T-cell (primary cell): ENCODE results near the gene C9orf152. TPM values are rescaled to one million over a fixed set of nuclear protein-coding genes. Genes with fewer than 3 reads are reported as not detected.

ENCODE experiments used
- ATAC-seq, 4 experiments: fragments of 200-7000 bp in 3 of 4; fragments of 150-1000 bp in 1 of 4; cut with Tn5 transposase; replicated peaks in 1 of 4; 1 replicate in 3 of 4; 2 replicates in 1 of 4; pipeline ENCODE4 v1.10.0; 2021; ENCODE audit warnings: moderate library complexity in 3 of 4, mild to moderate bottlenecking in 2 of 4, moderate number of reproducible peaks in 1 of 4
- CTCF ChIA-PET, 2 donors: fragments of 300-600 bp; sonication (Branson Sonifier 250); formaldehyde crosslinking; loops; one replicate each; lab custom pipeline; 2022; ENCODE audit warnings: antibody characterized with exemption in 2 of 2; lab: Charles Lee
- POLR2A ChIA-PET, 2 donors: fragments of 300-600 bp; sonication (Branson Sonifier 250); formaldehyde crosslinking; loops; one replicate each; lab custom pipeline; 2022; ENCODE audit warnings: antibody characterized with exemption in 2 of 2; lab: Charles Lee
- DNase-seq, 35 experiments: peaks; one replicate each; pipeline versions ENCODE4 v3.0.0 to v3.0.0-alpha.2; 2013 to 2023
- H3K27ac ChIP-seq: one replicate; pipeline ENCODE4 v1.5.1; 2013; ENCODE audit warnings: low read length
- H3K27me3 ChIP-seq, 2 experiments: replicated peaks in 1 of 2; 1 replicate in 1 of 2; 2 replicates in 1 of 2; pipeline versions ENCODE4 v1.6.1 to v1.7.0; 2013; ENCODE audit warnings: low read length in 1 of 2, mixed read lengths in 1 of 2; ENCODE audit not compliant: control insufficient read depth in 2 of 2, insufficient read depth in 2 of 2; ENCODE audit errors: extremely low read depth in 1 of 2
- H3K36me3 ChIP-seq, 2 donors: 1 replicate in 1 of 2; 2 replicates in 1 of 2; pipeline versions ENCODE4 v1.6.1 to v1.7.0; 2013; ENCODE audit warnings: low read length in 1 of 2; ENCODE audit not compliant: control insufficient read depth in 2 of 2, insufficient read depth in 1 of 2; ENCODE audit errors: extremely low read depth in 1 of 2
- H3K4me1 ChIP-seq, 2 experiments: 1 replicate in 1 of 2; 2 replicates in 1 of 2; pipeline versions ENCODE4 v1.6.1 to v1.7.0; 2013; ENCODE audit warnings: low read length in 2 of 2, mixed read lengths in 1 of 2; ENCODE audit not compliant: insufficient read depth in 2 of 2, control insufficient read depth in 1 of 2; ENCODE audit errors: extremely low read depth in 1 of 2
- H3K4me3 ChIP-seq, 2 donors: 1 replicate in 1 of 2; 2 replicates in 1 of 2; pipeline versions ENCODE4 v1.5.1 to v1.7.0; 2013; ENCODE audit warnings: mild to moderate bottlenecking in 2 of 2, low read length in 1 of 2, moderate library complexity in 1 of 2; ENCODE audit not compliant: control insufficient read depth in 1 of 2; ENCODE audit errors: extremely low read depth in 1 of 2
- H3K9me3 ChIP-seq: 2 replicates; pipeline ENCODE4 v1.7.0; 2013
- H3K27ac Mint-ChIP-seq, 2 donors: one replicate each; pipeline ENCODE4 v1.8.0; 2020 to 2021; ENCODE audit warnings: mild to moderate bottlenecking in 2 of 2, mixed read lengths in 2 of 2
- H3K27me3 Mint-ChIP-seq, 2 donors: one replicate each; pipeline ENCODE4 v1.8.0; 2021 to 2022; ENCODE audit warnings: mixed read lengths in 2 of 2
- H3K36me3 Mint-ChIP-seq: one replicate; pipeline ENCODE4 v1.8.0; 2021; ENCODE audit warnings: mixed read lengths
- H3K4me1 Mint-ChIP-seq, 3 donors: one replicate each; pipeline ENCODE4 v1.8.0; 2020 to 2022; ENCODE audit warnings: mixed read lengths in 3 of 3, mild to moderate bottlenecking in 1 of 3
- H3K4me3 Mint-ChIP-seq, 3 donors: one replicate each; pipeline ENCODE4 v1.8.0; 2020 to 2022; ENCODE audit warnings: mild to moderate bottlenecking in 3 of 3, mixed read lengths in 3 of 3, moderate library complexity in 3 of 3
- H3K9me3 Mint-ChIP-seq, 3 donors: one replicate each; pipeline ENCODE4 v1.8.0; 2020 to 2022; ENCODE audit warnings: mixed read lengths in 3 of 3
- WGBS: methylation state at CpG from one replicate; pipeline ENCODE4 v1.1.5; 2013; ENCODE audit warnings: missing lambda C conversion rate; ENCODE audit not compliant: insufficient coverage; 5-methylcytosine and 5-hydroxymethylcytosine counted together
- total RNA-seq, 35 experiments: library from RNA in 6 of 35; stranded (reverse) in 6 of 35; fragments of 120-200 nt in 1 of 35; gene quantifications; one replicate each; pipeline versions ENCODE4 v1.2.1 to v1.2.4 and lab custom pipeline; 2013 to 2026

C9orf152 gene, protein sequence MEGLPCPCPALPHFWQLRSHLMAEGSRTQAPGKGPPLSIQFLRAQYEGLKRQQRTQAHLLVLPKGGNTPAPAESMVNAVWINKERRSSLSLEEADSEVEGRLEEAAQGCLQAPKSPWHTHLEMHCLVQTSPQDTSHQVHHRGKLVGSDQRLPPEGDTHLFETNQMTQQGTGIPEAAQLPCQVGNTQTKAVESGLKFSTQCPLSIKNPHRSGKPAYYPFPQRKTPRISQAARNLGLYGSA
- total RNA-seq (under 1 TPM in 3 of 5 donors, not detected in 2; 0.09 to 0.10 (median 0.09) TPM), total RNA-seq (lab: John Stamatoyannopoulos, UW) (0 to 0.12 (median 0) reads per million in 29 experiments)
- total RNA-seq (2013): not detected

DNA sequence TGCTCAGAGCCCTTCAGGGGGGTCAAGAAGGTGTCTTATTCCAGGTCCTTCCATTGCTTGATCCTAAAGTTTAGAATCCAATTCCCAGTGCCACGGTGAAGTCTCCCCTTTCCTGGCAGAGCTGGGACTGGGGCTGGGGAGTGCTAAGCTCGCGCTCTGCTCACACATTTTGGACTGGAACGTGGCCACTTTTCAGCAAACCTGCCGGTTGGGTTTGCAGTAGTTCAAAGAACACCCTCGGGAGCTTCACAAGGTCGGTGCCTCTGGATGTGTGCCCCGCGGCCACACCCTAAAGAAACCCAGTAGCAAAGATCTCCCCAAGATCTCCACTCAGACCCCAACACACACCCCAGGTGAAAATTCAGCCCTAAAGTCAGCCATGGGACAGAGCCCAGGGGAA, at the start of gene C9orf152:
Gene C9orf152, minus strand, starts transcription at position 129 of the 400 bp plus-strand sequence. CDS start 580 bp downstream, outside the sequence.
- Mint-ChIP-seq H3K27me3 (peaks cover 5 to 12% of the 10 kb centered on the region in 2 donors), H3K9me3 (no peaks in the 10 kb centered on the region), H3K4me3 (no peak within 1 kb of the TSS), H3K36me3 (no peaks in the 10 kb centered on the region), H3K27ac (no peak within 1 kb of the TSS), H3K4me1 (no peaks in the 10 kb centered on the region)
- DNase-seq (no peak), ATAC-seq (no peak)
- Histone ChIP-seq H3K4me1 (no peaks in the 10 kb centered on the region), H3K9me3 (no peaks in the 10 kb centered on the region), H3K4me3 (no peak within 1 kb of the TSS), H3K27ac (no peak within 1 kb of the TSS), H3K27me3 (peaks cover 0 to 11% of the 10 kb centered on the region in 2 experiments), H3K36me3 (no peaks in the 10 kb centered on the region)
- WGBS: 91% methylated on average over 9 of the region's 9 CpGs
- POLR2A ChIA-PET: no interaction called here
- CTCF ChIA-PET: no interaction called here

DNA sequence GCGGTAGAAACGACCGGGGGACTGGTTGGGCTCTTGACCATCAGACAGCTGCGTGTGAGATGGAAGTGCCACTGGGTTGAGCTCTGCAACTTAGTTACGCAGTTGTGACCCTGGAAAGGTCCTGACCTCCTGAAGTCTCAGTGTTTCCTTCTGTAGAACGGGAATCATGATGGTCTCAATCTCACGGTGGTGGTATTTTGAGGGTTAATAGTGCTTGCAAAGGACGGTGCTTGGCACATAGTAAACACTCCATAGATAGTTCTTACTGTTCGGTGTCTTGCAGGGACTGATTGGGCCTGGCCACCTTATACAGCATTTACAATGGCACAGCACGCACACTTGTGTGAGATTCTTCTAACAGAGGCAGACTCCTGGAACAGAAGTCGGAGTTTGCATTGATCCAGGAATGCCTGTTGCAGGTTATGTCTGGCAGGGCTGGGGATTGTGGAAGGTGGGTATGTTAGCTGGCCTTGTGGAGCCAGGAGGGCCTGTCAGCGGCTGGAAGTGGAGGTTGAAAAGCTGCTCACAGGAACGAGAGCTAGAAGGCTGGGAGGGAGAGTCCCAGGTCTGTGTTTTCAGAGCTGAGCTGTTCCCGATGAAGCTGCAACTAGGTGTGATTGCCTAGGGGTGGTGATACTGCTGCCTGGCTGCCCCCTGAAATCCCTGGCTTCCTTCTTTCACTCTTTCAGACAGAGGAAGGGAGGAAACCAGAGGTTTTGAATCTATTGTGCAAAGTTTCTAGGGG, 49.3 kb upstream of the C9orf152 start:
- Mint-ChIP-seq H3K4me3 (peak overlapping the region; percentile 92 to 97 (median 96)), H3K27me3 (no peaks in the 10 kb centered on the region), H3K27ac (peak overlapping the region; percentile 86 to 94), H3K4me1 (peaks cover 34 to 37% (median 37%) of the 10 kb centered on the region in 3 donors), H3K9me3 (no peaks in the 10 kb centered on the region), H3K36me3 (no peaks in the 10 kb centered on the region)
- H3K4me1 ChIP-seq: peaks cover 0 to 29% of the 10 kb centered on the region in 2 experiments
- peak overlapping the region; percentile 59 for H3K27ac ChIP-seq
- no peaks in the 10 kb centered on the region for H3K27me3 ChIP-seq
- no peak for ATAC-seq
- ChIA-PET CTCF (no interaction called here), POLR2A (interaction anchor here in 1 of 2 donors (0.6 kb wide), 1 partner anchor 184 kb away, joined by 6 read pairs; no protein-coding TSS in a partner anchor)
- peak overlapping the region; percentile 87 to 90 for H3K4me3 ChIP-seq
- peak in 1 of 35 experiments; percentile 11 for DNase-seq
- 32% methylated on average over 11 of the region's 14 CpGs for WGBS
- H3K9me3 ChIP-seq: no peaks in the 10 kb centered on the region
- no peaks in the 10 kb centered on the region for H3K36me3 ChIP-seq

DNA sequence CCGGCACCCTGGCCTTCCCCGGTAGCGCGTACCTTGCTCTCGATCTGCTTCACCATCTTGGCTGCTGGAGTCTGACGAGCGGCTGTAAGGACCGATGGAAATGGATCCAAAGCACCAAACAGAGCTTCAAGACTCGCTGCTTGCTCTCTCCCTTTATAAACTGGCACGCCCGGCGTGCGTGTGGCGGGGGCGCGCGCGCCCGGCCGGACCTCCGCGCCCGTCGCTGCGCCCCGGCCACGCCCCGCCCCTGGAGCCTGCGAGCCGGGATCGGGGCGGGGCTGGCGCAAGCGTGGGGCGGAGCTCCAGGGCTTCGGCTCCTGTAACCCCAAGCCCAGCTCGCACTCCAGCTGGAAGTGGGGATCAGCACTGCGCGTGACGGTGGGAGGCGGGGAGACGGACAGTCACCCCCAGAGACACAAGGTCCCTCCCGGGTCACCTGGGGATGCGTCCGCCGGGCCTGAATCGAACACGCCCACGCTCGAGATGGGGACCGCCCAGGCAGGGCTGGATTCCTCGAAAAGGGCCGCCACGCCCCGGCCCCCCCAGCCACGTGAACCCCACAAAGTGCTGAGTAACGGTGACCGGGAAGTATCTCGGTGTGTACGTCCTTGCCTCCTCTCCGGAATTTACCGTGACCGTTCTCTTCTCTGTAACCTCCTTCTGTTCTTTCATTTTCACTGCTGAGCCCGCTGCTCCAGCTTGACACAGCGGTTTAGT, 48.6 kb upstream of the C9orf152 start, which contains the start of gene TXN:
Gene TXN, minus strand, starts transcription at position 128 of the 717 bp plus-strand sequence. Its CDS starts 72 bp downstream, at position 56.
- no peaks in the 10 kb centered on the region for H3K36me3 ChIP-seq
- Mint-ChIP-seq H3K36me3 (no peaks in the 10 kb centered on the region), H3K4me3 (peak within 1 kb of the TSS; percentile 92 to 97 (median 96)), H3K27me3 (no peaks in the 10 kb centered on the region), H3K9me3 (no peaks in the 10 kb centered on the region), H3K27ac (peak within 1 kb of the TSS; percentile 95 to 96), H3K4me1 (peaks cover 34 to 40% (median 37%) of the 10 kb centered on the region in 3 donors)
- no peaks in the 10 kb centered on the region for H3K9me3 ChIP-seq
- H3K4me3 ChIP-seq: peak within 1 kb of the TSS; percentile 87 to 90
- ChIA-PET POLR2A (interaction anchor here (0.5 to 0.6 kb wide), 4 partner anchors 11 to 1211 kb away, joined by 3 to 10 read pairs (median 6); no protein-coding TSS in a partner anchor), CTCF (interaction anchor here in 1 of 2 donors (1.0 kb wide), 1 partner anchor 73 kb away, joined by 3 read pairs; no protein-coding TSS in a partner anchor)
- no peaks in the 10 kb centered on the region for H3K27me3 ChIP-seq
- peaks cover 0 to 29% of the 10 kb centered on the region in 2 experiments for H3K4me1 ChIP-seq
- WGBS: under 1% methylated on average over 64 of the region's 65 CpGs
- ATAC-seq (peak; percentile 80 to 86 (median 84)), DNase-seq (peak; percentile 53 to 86 (median 70))
- peak within 1 kb of the TSS; percentile 68 for H3K27ac ChIP-seq

DNA sequence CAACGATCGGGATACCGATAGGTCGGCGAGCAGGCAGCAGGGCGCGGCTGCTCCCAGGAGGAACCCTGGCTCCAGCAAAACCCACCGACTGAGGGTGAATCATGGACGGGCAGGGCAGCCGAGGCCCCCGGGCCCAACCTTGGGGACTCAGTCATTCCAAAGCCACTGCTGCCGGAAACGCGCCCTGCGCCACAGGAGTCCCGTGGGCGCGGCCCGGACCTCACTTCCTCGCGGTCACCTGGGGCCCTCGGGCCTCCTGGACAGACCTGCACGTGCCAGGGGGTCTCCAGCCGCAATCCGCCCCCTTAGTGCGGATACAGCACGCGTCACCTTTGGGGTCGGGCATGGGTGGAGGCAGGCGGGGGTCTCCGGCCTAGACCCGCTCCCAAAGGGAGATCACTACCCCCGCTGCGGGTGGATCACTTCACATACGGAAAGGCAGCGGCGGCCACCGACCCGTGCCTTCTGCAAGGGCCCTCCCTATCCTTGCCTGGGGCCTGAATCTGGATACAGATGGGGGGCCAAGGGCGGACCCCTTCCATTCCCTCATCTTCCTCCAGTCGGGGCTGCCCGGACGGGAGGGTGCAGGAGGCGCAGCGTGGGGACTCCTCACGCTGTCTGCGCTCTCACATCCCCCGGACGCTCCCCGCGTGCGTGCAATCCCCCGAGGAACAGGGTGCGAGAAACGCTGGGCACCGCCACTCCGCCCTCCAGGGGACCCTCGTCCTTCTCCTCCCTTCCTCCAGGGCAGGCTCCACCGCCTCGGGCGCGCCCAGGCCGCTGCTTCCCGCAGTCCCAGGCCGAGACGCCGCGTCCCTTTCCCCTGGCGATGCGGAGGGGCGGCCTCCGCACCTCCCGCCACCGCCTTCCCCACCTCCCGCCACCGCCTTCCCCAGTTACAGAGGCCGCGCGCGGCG, 47.8 kb upstream of the C9orf152 start:
- peak overlapping the region; percentile 92 to 97 (median 96) for H3K4me3 Mint-ChIP-seq
- H3K9me3 ChIP-seq: no peaks in the 10 kb centered on the region
- WGBS: 1% methylated on average over 79 of the region's 81 CpGs
- H3K27me3 Mint-ChIP-seq: no peaks in the 10 kb centered on the region
- no peaks in the 10 kb centered on the region for H3K27me3 ChIP-seq
- peaks cover 0 to 29% of the 10 kb centered on the region in 2 experiments for H3K4me1 ChIP-seq
- peaks cover 3% of the 10 kb centered on the region for H3K36me3 Mint-ChIP-seq
- H3K9me3 Mint-ChIP-seq: no peaks in the 10 kb centered on the region
- ATAC-seq (peak; percentile 28 to 49 (median 34)), DNase-seq (peak in 16 of 35 experiments; percentile 3 to 35 (median 9))
- POLR2A ChIA-PET: interaction anchor here (0.5 to 0.6 kb wide), 3 partner anchors 12 to 1212 kb away, joined by 3 to 10 read pairs (median 5); no protein-coding TSS in a partner anchor
- CTCF ChIA-PET: interaction anchor here in 1 of 2 donors (1.0 kb wide), 1 partner anchor 72 kb away, joined by 3 read pairs; no protein-coding TSS in a partner anchor
- peak overlapping the region; percentile 87 to 90 for H3K4me3 ChIP-seq
- H3K36me3 ChIP-seq: no peaks in the 10 kb centered on the region
- H3K4me1 Mint-ChIP-seq: peaks cover 34 to 42% (median 37%) of the 10 kb centered on the region in 3 donors
- peak overlapping the region; percentile 95 to 96 for H3K27ac Mint-ChIP-seq
- H3K27ac ChIP-seq: peak overlapping the region; percentile 68

DNA sequence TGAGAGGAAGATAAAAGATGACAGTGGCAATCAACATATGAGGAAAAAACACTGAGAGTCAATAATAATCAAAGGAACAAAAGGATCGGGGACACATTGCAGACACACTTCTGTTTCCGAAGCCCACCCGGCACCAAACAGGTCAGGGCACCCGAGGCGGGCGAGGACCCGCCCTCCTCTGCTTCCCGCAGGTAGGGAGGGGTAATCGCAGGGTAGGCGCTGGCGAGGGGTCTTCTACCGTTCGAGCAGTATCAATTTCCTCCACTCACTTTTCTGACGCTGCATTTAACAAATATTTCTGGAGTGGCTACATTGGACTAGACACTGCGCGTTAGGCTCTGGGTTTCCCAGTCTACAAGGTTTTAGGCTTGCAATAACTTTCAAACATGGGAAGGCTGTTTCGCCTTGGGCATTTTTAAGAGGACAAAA, 47.1 kb upstream of the C9orf152 start:
- peak overlapping the region; percentile 95 to 96 for H3K27ac Mint-ChIP-seq
- H3K36me3 ChIP-seq: no peaks in the 10 kb centered on the region
- WGBS: 12% methylated on average over 6 of the region's 17 CpGs

More for the DNA sequence above, 47.1 kb upstream of the C9orf152 start:
- H3K4me1 ChIP-seq: peaks cover 0 to 29% of the 10 kb centered on the region in 2 experiments
- Mint-ChIP-seq H3K4me1 (peaks cover 34 to 45% (median 40%) of the 10 kb centered on the region in 3 donors), H3K27me3 (no peaks in the 10 kb centered on the region), H3K36me3 (peaks cover 7% of the 10 kb centered on the region), H3K9me3 (no peaks in the 10 kb centered on the region), H3K4me3 (peak overlapping the region; percentile 92 to 97 (median 96))
- POLR2A ChIA-PET: no interaction called here
- H3K27ac ChIP-seq: peak overlapping the region; percentile 68
- CTCF ChIA-PET: no interaction called here
- ATAC-seq: no peak
- no peaks in the 10 kb centered on the region for H3K27me3 ChIP-seq
- peak in 2 of 35 experiments; percentile 0 to 23 for DNase-seq
- H3K4me3 ChIP-seq: peak overlapping the region; percentile 87 to 90
- H3K9me3 ChIP-seq: no peaks in the 10 kb centered on the region
